Measurements from ENCODE around the gene ZDHHC8.

ZDHHC8 gene

GRCh38 chr22:20114506-20115475, 16.8 kb upstream of the ZDHHC8 start:
- ChIA-PET POLR2A (no interaction called here), CTCF (no interaction called here)
- no peak for DNase-seq (ENCODE audit: extremely low spot score)
- TF ChIP-seq, protein P1, sequence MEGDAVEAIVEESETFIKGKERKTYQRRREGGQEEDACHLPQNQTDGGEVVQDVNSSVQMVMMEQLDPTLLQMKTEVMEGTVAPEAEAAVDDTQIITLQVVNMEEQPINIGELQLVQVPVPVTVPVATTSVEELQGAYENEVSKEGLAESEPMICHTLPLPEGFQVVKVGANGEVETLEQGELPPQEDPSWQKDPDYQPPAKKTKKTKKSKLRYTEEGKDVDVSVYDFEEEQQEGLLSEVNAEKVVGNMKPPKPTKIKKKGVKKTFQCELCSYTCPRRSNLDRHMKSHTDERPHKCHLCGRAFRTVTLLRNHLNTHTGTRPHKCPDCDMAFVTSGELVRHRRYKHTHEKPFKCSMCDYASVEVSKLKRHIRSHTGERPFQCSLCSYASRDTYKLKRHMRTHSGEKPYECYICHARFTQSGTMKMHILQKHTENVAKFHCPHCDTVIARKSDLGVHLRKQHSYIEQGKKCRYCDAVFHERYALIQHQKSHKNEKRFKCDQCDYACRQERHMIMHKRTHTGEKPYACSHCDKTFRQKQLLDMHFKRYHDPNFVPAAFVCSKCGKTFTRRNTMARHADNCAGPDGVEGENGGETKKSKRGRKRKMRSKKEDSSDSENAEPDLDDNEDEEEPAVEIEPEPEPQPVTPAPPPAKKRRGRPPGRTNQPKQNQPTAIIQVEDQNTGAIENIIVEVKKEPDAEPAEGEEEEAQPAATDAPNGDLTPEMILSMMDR (IDR thresholded peaks at IDR 0.05; ENCODE audit: control extremely low read depth, extremely low read depth, low read depth, missing control alignments) = no peak

- TF ChIP-seq, protein P1 (IDR thresholded peaks at IDR 0.05; ENCODE audit: control extremely low read depth, extremely low read depth, low read depth, missing control alignments) = no peak
- ChIA-PET CTCF (no interaction called here), POLR2A (no interaction called here)
- no peak for DNase-seq (ENCODE audit: extremely low spot score)
Observed at GRCh38 chr22:20115691-20116375, 15.8 kb upstream of the ZDHHC8 start, which contains the start of gene RANBP1. RANBP1 (plus strand) TSS chr22:20116104; CDS start chr22:20116185, 81 bp downstream.

DNA sequence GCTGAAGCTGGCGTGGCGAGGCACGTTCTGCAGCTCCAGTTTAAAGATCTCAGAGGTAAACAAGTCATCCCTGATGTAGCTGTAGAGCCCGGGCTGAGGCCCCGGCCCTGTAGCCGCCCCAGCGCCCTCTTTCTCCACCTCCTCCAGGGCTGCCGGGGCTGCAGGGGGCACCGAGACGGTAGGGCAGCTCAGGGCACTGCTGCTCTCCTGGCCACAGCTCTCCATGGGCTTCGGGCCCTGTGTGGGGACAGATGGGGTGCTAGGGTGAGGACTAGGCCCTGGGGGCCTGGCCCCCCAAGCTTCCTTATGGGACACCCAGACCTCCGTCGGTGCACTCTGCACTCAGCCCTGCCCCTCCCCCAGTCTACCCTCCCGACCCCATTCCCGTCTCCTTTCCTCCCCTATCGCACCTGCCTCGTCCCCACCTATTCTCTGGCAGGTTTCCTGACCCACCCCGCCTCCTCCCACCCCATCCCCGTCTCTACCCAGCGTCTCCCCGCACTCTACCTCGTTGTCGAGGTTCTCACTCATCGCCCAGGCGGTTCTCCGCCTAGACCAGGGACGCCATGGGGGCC, 15.1 kb upstream of the ZDHHC8 start:
- TF ChIP-seq, protein P1 (IDR thresholded peaks at IDR 0.05; ENCODE audit: control extremely low read depth, extremely low read depth, low read depth, missing control alignments) = no peak
- ChIA-PET CTCF (interaction anchor here (1.1 kb wide), 1 partner anchor 8 kb away, joined by 3 read pairs; no protein-coding TSS in a partner anchor), POLR2A (no interaction called here)
- DNase-seq (ENCODE audit: extremely low spot score) = peak; percentile 43

GRCh38 chr22:20116951-20117632, 14.5 kb upstream of the ZDHHC8 start, which contains the start of gene TRMT2A:
TRMT2A (minus strand) TSS chr22:20117226; CDS start chr22:20116906, 320 bp downstream.
- TF ChIP-seq, protein P1 (IDR thresholded peaks at IDR 0.05; ENCODE audit: control extremely low read depth, extremely low read depth, low read depth, missing control alignments) = peak; percentile 4
- ChIA-PET POLR2A (interaction anchor here (0.6 to 1.6 kb wide), 5 partner anchors 10 to 756 kb away, joined by 3 to 4 read pairs (median 4); no protein-coding TSS in a partner anchor), CTCF (interaction anchor here (1.1 to 2.2 kb wide), 2 partner anchors 9 to 12 kb away, joined by 3 to 10 read pairs; no protein-coding TSS in a partner anchor)
- peak; percentile 98 for DNase-seq (ENCODE audit: extremely low spot score)

DNA sequence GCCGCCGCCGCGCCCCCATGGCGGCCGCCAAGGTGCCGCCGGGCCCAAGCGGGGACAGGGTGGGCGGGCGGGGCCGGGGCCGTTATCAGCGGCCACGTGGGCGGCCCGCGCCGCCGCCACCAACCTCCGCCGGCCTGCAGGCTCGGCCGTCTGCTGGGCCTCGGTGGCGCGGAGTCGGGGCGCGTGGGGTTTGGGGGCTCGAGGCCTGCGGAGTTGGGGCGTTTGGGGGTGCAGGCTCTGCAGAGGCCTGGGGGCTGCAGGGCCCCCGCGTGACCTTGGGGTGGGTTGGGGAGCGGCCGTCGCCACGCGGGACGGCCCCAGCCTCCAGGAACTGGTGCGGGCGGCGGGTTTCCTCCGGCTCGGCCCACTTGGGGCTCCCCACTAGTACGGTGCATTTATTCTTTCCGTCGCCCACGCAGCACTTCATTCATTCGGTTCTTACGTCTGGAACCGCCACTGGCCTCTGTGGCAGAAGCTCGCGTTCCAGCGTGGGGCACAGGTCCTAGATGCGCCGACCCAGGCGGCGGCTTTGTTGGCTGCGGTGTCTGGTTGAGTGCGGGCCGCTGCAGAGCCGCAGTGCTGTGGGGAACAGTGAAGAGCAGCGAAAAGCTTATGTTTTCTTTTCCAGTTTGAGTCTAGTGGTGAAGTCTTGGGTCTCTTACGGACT, 13.8 kb upstream of the ZDHHC8 start:
- TF ChIP-seq, protein P1 (IDR thresholded peaks at IDR 0.05; ENCODE audit: control extremely low read depth, extremely low read depth, low read depth, missing control alignments) = no peak
- POLR2A ChIA-PET = interaction anchor here (0.8 to 1.6 kb wide), 3 partner anchors 10 to 42 kb away, joined by 3 to 4 read pairs (median 3); no protein-coding TSS in a partner anchor
- CTCF ChIA-PET = interaction anchor here (1.1 to 2.2 kb wide), 2 partner anchors 9 to 12 kb away, joined by 3 to 10 read pairs; no protein-coding TSS in a partner anchor
- peak; percentile 72 for DNase-seq (ENCODE audit: extremely low spot score)
